A549 (cell line): ENCODE measurements around the gene DNASE1L2. TPM values are rescaled to one million over a fixed set of nuclear protein-coding genes. Genes with fewer than 3 reads are reported as not detected.

Experiments
- ATAC-seq, 2 experiments: fragments of 200-7000 bp in 1 of 2; fragments of >200 bp in 1 of 2; cut with Nextera tagmentation in 1 of 2; cut with Tn5 transposase in 1 of 2; 3 replicates each; pipeline versions ENCODE4 v1.8.0 to v1.9.1; 2018 to 2020; ENCODE audit warnings: mild to moderate bottlenecking in 1 of 2, moderate library complexity in 1 of 2
- CTCF ChIA-PET: fragments of 300-600 bp; sonication (Branson Sonifier 250); formaldehyde crosslinking; extraction: SDS; loops from one replicate; lab custom pipeline; 2021; ENCODE audit warnings: antibody characterized with exemption, inconsistent platforms; lab: Yijun Ruan, JAX
- POLR2A ChIA-PET: fragments of 350-600 bp; formaldehyde crosslinking; extraction: SDS; loops from one replicate; lab custom pipeline; 2021; ENCODE audit warnings: antibody characterized with exemption, inconsistent platforms; lab: Yijun Ruan, JAX
- DNase-seq, 2 experiments: peaks; one replicate each; pipeline versions ENCODE4 v3.0.0 to v3.0.0-alpha.2; 2011 to 2016; ENCODE audit warnings: low read depth in 1 of 2, low spot score in 1 of 2
- FAIRE-seq: peaks from 2 replicates; lab custom pipeline; 2011; peaks lifted over from hg19 to GRCh38; lab: Jason Lieb, UNC
- H3K27ac ChIP-seq, 2 experiments: fragments of >200 bp; sonication (Bioruptor Twin); formaldehyde crosslinking; 3 replicates each; pipeline ENCODE4 v1.5.1; 2016 to 2017
- H3K4me1 ChIP-seq: fragments of >200 bp; sonication (Bioruptor Twin); formaldehyde crosslinking; 3 replicates; pipeline ENCODE4 v1.6.1; 2016
- H3K4me2 ChIP-seq: fragments of >200 bp; sonication (Bioruptor Twin); formaldehyde crosslinking; 3 replicates; pipeline ENCODE4 v1.6.1; 2016
- H3K4me3 ChIP-seq: fragments of >200 bp; sonication (Bioruptor Twin); formaldehyde crosslinking; 3 replicates; pipeline ENCODE4 v1.5.1; 2016
- H3K9me3 ChIP-seq: fragments of >200 bp; sonication (Bioruptor Twin); formaldehyde crosslinking; 3 replicates; pipeline ENCODE4 v1.6.1; 2016
- BCL3 ChIP-seq: fragments of >200 bp; sonication (Bioruptor Twin); formaldehyde crosslinking; IDR thresholded peaks from 3 replicates; pipeline ENCODE4 v1.6.1; 2016
- CBX8 ChIP-seq: fragments of 200-600 bp; sonication (generic); IDR thresholded peaks from 2 replicates; pipeline ENCODE4 v1.6.1; 2016
- CHD4 ChIP-seq: fragments of 200-600 bp; sonication (generic); IDR thresholded peaks from 2 replicates; pipeline ENCODE4 v1.6.1; 2016; ENCODE audit warnings: antibody characterized with exemption, mild to moderate bottlenecking, borderline replicate concordance
- EHF ChIP-seq: fragments of 250-450 bp; sonication (Bioruptor Pico); IDR thresholded peaks from 2 replicates; pipeline ENCODE4 v1.5.0; 2020; ENCODE audit warnings: mild to moderate bottlenecking
- EP300 ChIP-seq, 2 experiments: fragments of >200 bp; sonication (Bioruptor Twin); formaldehyde crosslinking; IDR thresholded peaks; 2 replicates in 1 of 2; 3 replicates in 1 of 2; pipeline ENCODE4 v1.6.1; 2016 to 2017
- HDAC2 ChIP-seq: fragments of 200-600 bp; sonication (generic); IDR thresholded peaks from 2 replicates; pipeline ENCODE4 v1.6.1; 2016
- HEYL ChIP-seq: fragments of 250-450 bp; sonication (Bioruptor Pico); IDR thresholded peaks from 2 replicates; pipeline ENCODE4 v1.8.0; 2021; ENCODE audit warnings: mild to moderate bottlenecking, moderate library complexity
- HMGXB4 ChIP-seq: fragments of 250-450 bp; sonication (Bioruptor Pico); IDR thresholded peaks from 2 replicates; pipeline ENCODE4 v1.5.0; 2021; ENCODE audit warnings: mild to moderate bottlenecking, moderate library complexity, borderline replicate concordance
- KDM1A ChIP-seq: fragments of 200-600 bp; sonication (generic); IDR thresholded peaks from 2 replicates; pipeline ENCODE4 v1.6.1; 2016; ENCODE audit warnings: low read depth, mild to moderate bottlenecking
- MAX ChIP-seq: IDR thresholded peaks from 2 replicates; pipeline ENCODE4 v1.6.1; 2012
- MYC ChIP-seq: IDR thresholded peaks from 2 replicates; pipeline ENCODE4 v1.6.1; 2012; ENCODE audit warnings: mild to moderate bottlenecking, inconsistent platforms, low read length, improper control_type of control experiment, borderline replicate concordance
- NR3C1 ChIP-seq: fragments of >200 bp; sonication (Bioruptor Twin); formaldehyde crosslinking; IDR thresholded peaks from 3 replicates; pipeline ENCODE4 v1.6.1; 2017
- PHF8 ChIP-seq: fragments of 200-600 bp; sonication (generic); IDR thresholded peaks from 2 replicates; pipeline ENCODE4 v1.6.1; 2016; ENCODE audit warnings: low read depth, mild to moderate bottlenecking, antibody characterized with exemption, moderate library complexity, borderline replicate concordance
- REST ChIP-seq: fragments of 200-600 bp; sonication (generic); IDR thresholded peaks from 2 replicates; pipeline ENCODE4 v1.6.1; 2016; ENCODE audit warnings: antibody characterized with exemption, mild to moderate bottlenecking, moderate library complexity
- RFX5 ChIP-seq: fragments of 450-650 bp; IDR thresholded peaks from 2 replicates; pipeline ENCODE4 v1.7.1; 2014; ENCODE audit warnings: antibody characterized with exemption, mild to moderate bottlenecking, moderate library complexity
- RNF2 ChIP-seq: fragments of 200-600 bp; sonication (generic); IDR thresholded peaks from 2 replicates; pipeline ENCODE4 v1.6.1; 2016; ENCODE audit warnings: low read depth, mild to moderate bottlenecking, antibody characterized with exemption, moderate library complexity, borderline replicate concordance
- SMC3 ChIP-seq: fragments of >200 bp; sonication (Bioruptor Twin); formaldehyde crosslinking; IDR thresholded peaks from 3 replicates; pipeline ENCODE4 v1.6.1; 2018; ENCODE audit warnings: inconsistent platforms
- ZC3H11A ChIP-seq: fragments of 450-650 bp; IDR thresholded peaks from 2 replicates; pipeline ENCODE4 v1.6.1; 2014; ENCODE audit warnings: antibody characterized with exemption, mild to moderate bottlenecking
- ZFP36 ChIP-seq: fragments of 450-650 bp; IDR thresholded peaks from 2 replicates; pipeline ENCODE4 v1.6.1; 2014; ENCODE audit warnings: borderline replicate concordance; ENCODE audit not compliant: partially characterized antibody
- WGBS: methylation state at CpG from one replicate; pipeline ENCODE4 v1.1.6; 2017; ENCODE audit errors: missing lambda C conversion rate; 5-methylcytosine and 5-hydroxymethylcytosine counted together
- polyA plus RNA-seq, 4 experiments: library from polyadenylated mRNA; depleted of rRNA in 3 of 4; stranded (reverse); fragments of >200 nt; fragmentation: RNase III in 1 of 4; extraction: RNeasy Plus Mini Kit Qiagen cat#74134 plus additional on column Dnase treatment in 1 of 4; gene quantifications; 2 replicates in 3 of 4; 3 replicates in 1 of 4; pipeline ENCODE4 v1.2.3, GENCODE V29; 2011 to 2017

DNASE1L2 gene
- polyA plus RNA-seq, 2 of the 4 experiments (the other 2 are of a cell fraction): 0.36 to 1.2 TPM

- no peak for DNase-seq
- CTCF ChIA-PET: interaction anchor here (1.0 kb wide), 1 partner anchor 29 kb away, joined by 3 read pairs; no protein-coding TSS in a partner anchor
These were observed 50.3 kb downstream of the DNASE1L2 start for GRCh38 chr16:2286550-2286949.

More at GRCh38 chr16:2286550-2286949, 50.3 kb downstream of the DNASE1L2 start:
- WGBS: 88% methylated on average over 17 of the region's 17 CpGs
- no peak overlapping the region for H3K27ac ChIP-seq
- H3K4me3 ChIP-seq: no peak overlapping the region
- POLR2A ChIA-PET: no interaction called here
- H3K4me2 ChIP-seq: no peak overlapping the region
- no peaks in the 10 kb centered on the region for H3K9me3 ChIP-seq
- H3K4me1 ChIP-seq: no peaks in the 10 kb centered on the region
- TF ChIP-seq CBX8: no peak
- TF ChIP-seq HMGXB4: no peak
- TF ChIP-seq EHF (CRISPR knock-in tag): no peak
- no peak for TF ChIP-seq SMC3
- no peak for TF ChIP-seq REST
- TF ChIP-seq MYC: no peak
- no peak for TF ChIP-seq HDAC2
- TF ChIP-seq RNF2: no peak
- TF ChIP-seq RFX5: no peak
- TF ChIP-seq NR3C1: no peak
- no peak for TF ChIP-seq MAX
- no peak for TF ChIP-seq CHD4
- no peak for TF ChIP-seq ZC3H11A
- TF ChIP-seq PHF8: no peak
- no peak for TF ChIP-seq ZFP36
- no peak for TF ChIP-seq HEYL
- no peak for TF ChIP-seq EP300 (IDR thresholded peaks at IDR 0.05)
- TF ChIP-seq BCL3: no peak
- no peak for TF ChIP-seq KDM1A
- no peak for FAIRE-seq
- no peak for ATAC-seq
